Measurements from ENCODE around the gene SLC2A6.
A peak's percentile ranks its signal among the peaks of the same experiment; 100 is the strongest.

The SLC2A6 gene, protein sequence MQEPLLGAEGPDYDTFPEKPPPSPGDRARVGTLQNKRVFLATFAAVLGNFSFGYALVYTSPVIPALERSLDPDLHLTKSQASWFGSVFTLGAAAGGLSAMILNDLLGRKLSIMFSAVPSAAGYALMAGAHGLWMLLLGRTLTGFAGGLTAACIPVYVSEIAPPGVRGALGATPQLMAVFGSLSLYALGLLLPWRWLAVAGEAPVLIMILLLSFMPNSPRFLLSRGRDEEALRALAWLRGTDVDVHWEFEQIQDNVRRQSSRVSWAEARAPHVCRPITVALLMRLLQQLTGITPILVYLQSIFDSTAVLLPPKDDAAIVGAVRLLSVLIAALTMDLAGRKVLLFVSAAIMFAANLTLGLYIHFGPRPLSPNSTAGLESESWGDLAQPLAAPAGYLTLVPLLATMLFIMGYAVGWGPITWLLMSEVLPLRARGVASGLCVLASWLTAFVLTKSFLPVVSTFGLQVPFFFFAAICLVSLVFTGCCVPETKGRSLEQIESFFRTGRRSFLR

DNA sequence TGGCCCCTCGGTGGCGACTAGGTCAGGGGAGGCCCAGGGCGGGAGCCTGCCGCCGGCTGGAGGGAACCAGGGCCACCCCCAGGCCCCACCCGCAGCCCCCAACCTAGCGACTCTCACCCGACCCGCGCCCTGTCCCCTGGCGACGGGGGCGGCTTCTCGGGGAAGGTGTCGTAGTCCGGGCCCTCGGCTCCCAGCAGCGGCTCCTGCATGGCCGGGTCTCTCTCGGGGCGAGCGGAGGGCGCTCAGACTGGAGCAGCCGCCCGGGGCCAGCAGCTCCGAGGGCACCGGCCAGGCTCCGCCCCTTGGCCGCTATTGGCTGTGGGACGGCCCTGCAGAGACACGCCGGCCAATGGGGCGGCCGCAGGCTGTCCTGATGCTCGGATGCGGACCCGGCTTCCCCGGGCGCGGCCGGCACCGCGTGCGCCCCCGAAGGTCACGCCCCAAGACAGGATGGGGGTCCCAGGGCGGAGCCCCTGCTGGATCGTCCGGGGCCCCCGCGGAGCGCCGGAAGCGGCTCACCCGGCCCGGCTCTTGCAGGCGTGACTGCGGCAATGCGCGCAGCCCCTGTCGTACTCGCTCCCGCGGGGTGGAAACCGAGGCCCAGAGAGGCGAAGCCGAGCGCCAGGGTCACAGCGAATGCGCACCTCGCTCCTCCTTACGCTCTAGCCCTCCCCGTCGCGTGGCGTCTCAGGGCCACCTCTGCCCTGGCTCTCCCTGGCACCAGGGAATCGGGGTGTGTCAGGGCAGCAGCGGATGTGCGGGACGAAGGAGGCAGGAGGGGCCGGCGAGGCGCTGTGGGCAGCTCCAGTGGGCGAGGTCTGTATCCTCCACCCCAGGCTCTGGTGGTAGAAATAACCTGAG is at the start of gene SLC2A6:
Gene SLC2A6, minus strand, starts transcription at position 249 of the 861 bp plus-strand sequence. Its CDS starts 40 bp downstream, at position 209.
- peak; percentile 83 to 84 for DNase-seq

DNA sequence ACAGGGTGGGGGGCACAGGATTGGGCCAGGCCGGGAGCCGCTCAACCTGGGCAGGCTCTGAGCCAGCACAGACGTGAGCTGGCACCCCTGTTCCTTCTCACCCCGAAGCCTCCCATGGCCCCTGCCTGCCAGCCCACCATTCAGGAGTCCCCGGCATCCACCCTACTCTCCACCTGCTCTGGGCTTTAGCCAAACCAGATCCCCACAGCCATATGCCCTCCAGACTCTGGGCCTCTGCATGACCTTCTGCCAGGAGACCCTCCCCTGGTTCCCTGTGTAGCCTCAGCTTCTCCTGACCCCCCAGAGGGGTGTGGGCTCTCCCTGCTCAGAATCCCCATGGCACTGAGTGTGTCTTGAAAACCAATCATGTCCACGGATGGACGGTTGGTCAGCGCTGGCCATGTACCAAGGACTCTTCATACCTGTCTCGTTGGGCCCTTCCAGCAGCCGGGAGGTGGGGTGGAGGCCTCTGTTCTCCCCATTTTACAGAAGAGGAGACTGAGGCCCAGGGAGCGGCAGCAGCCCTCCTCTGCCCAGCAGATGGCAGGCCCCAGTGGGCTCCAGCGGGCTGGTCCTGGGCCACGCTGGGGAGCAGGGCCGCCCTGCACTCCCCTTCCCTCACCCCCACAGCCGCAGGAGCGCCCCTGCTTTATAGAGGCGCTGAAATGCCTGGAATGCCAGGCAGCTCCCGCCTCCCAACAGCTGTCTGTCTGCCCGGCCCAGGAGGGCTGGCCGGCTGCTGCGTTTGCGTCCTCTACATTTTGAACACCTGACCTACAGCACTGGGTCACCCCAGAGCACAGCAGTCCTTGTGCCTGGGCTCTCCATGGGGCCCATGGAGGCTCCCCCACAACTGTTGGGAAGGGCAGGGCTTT is 49.3 kb upstream of the SLC2A6 start:
- DNase-seq = no peak

DNA sequence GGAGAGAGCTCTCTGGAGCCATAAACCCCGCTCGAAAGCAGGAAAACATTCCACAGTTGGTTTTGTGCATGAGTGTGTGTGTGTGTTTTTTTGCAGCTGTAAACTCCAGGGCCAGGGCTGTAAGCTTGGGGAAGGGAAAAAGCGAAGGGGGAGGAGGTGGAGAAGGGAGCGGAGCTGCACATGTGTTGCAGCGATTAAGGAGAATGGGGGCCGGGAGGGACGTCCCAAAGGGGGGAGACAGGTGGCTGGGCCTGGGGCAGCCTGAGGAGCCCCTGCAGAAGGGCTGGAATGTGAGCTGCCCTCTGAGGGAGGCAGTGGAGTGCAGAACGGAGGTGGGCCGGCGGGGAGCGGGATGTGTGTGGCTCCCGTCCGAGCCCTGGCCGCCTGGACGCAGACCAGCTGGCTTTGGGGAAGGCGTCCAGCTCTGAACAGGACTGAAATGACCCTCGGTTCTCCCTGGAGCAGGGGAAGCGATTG is 48.6 kb upstream of the SLC2A6 start:
- no peak for DNase-seq

DNA sequence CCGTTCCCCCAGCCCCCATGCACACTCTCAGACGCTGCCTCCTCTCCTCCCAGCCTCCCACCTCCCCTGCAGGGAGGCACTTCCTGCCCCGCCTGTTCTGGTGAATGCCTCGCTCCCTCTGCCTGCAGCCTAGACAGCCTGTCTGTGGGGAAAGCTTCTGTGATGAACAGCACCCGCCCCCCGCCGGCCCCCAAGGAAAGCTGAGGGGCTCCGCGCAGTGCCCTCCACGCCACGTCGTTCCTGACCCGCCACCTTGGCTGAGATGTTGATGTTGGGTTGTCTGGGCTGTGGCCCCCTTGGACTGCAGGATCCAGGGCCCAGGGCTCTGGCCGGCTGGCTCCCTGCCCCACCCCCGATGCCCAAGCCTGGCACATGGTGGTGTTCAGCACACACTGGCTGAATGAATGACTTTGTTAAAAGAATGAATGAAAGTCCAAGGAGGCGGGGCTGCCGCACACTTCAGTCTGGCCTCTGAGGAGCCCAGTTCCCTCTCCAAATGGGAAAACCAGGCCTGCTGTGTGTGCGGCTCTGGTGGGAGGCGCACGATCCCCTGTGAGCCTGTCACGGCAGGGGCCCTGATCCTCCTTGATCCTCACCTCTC is 47.9 kb upstream of the SLC2A6 start:
- no peak for DNase-seq

DNA sequence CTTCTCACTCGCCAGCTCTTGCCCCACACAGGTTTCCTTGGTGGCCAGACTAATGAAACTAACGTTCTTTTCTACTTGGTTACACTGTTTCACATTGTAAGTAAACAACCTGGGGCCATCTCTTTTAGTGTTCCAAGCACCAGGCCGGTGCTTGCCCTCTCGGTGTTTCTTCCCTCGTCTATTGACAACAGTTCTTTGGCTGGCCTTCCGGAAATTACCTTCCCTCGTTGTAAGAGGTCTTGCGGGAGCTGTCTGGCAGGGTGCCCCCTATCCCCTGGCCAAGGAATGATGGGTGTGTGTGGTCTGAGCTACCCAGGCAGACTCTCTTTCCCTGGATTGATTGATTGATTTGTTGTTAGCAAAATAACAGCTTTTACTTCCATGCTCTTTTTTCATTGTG is 46.8 kb upstream of the SLC2A6 start:
- no peak for DNase-seq

DNA sequence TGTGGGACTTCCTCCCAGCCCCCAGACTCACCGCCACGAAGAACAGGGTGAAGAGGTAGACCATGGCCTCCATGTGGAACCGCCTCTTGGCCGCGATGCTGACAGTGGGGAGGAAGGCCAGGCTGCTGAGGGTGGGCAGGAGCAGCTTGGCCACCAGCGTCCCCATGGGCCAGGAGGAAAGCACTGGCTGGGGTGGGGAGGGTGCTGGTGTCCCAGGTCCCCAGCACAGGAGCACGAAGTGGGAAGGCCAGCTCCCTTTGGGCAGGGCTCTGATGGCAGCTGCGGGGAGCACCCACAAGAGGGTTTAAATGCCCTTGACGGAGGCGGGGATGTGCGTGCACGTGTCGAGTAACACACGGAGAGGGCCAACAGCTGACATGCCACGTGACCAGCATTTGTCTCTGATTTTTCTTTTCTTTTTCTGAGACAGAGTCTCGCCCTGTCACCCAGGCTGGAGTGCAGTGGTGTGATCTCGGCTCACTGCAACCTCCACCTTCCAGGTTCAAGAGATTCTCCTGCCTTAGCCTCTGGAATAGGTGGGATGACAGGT is 45.9 kb upstream of the SLC2A6 start, which contains the start of gene MYMK:
Gene MYMK, minus strand, starts transcription at position 281 of the 550 bp plus-strand sequence. Its CDS starts 115 bp downstream, at position 166.
- no peak for DNase-seq

DNA sequence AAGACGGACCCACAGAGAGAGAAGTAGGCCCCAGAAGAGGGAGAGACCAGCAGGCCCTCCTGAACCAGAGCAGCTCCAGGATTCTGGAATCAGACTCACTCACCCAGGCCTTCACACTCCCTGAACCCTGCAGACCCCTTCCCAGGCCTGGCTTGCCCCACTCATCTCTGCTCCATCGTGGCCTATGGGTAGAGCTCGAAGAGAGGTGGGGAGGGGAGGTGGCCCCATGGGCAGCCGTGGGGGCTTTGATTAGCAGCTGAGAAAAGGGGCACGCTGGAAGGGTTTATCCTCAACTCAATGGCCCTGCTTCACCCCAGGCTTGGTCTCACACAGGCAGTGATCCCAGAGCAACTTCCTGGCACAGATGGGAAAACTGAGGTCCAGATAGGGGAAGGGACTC is 45.2 kb upstream of the SLC2A6 start:
- no peak for DNase-seq

DNA sequence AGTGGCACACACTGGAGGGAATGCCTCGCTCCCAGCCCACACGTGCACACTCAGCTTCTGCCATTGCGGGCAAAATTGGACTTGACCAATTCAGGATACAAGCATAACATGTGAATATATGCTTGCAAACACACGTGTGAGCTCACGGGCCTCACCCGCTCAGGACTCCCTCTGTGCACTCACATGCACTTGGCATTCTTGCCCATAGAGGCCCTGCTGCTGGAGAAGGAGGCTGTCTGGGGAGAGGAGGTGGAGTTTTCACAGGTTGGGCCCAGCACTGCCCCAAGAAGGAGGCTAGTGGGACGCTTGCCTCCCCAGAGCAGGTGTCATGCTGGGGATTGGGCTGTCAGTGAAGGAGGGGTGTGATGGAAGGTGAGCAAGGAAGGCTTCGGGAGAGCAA is 44.2 kb upstream of the SLC2A6 start:
- no peak for DNase-seq

DNA sequence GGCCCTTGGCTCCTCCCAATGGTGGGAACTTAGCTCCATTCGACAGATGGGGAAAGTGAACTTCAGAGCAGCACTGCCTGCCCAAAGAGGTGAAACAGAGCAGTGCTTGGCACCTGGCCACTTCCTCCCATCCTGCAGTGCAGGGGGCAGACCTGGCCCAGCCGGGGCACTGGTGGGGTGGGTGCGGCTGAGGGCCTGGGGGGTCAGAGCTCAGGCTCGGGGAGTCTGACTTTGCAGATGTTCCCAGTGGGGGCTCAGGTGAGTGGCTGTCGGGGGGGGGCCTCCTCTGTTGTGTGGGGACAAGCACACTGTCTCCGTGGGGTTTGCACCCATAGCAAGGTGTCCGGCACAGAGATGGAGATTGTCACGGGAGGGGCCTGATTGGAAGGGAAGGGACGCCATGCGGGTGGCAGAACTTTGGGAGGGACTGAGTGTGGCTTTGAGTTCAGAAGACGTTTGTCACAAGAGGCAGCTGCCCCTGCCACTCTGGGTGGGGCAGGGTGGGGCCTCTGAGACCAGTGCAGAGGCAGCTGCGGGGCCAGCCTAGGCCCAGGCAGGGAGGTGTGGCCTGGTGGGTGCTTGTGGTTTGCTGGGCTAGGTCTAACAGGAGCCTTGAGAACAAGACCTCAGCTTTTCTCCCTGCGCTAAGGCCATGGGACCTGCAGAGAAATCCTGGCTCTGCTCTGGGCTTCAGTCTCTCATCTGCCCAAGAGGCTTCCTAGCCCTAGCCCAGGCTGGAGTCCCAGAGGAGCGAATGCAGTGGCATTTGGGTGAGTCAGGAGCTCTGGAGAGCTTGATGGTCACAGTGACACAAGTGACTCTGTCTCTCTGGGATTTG is 43.4 kb upstream of the SLC2A6 start:
- no peak for DNase-seq

DNA sequence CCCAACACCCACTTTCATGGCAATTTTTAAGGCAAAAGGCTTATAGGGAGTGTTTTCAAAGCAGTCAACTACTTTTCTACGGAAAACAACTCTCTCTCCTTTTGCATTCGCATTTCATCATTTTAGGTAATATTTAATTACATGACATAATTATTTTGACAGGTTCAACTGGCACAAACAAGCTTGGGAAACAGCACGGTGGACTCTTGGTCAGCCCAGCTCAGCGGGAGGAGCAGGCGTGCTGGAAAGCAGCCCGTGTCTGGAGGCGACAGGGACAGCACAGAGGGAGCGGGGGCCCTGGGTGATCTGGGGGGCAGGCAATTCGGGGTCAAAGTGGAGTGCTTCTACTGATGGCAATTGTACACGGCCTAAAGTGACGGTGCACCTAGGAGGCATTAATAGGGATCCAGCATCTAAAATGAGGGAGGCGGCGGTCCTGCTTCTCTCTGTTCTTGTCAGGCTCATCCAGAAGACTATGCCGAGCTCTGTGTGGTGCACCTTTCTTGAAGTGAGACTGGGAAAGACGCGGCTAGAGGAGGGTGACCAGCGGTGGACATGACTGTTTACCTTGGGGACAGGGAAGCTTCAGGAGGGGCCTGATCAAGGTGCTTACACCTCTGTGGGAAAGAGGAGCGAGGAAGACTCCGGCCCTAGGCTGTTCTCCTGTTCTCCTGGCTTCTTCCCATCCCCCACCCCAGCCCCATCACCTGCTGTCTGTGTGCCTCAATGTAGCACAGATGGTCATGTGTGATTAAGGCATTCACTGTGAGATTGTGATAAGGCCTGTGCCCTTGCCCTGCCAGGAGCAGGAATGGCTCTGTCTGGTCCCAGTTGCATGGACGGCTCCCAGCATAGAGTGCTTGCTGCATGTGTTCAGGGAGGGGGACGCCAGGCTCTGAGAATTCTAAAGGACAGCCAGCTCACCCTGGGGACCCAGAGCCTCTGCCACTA is 42.5 kb upstream of the SLC2A6 start:
- DNase-seq = no peak

DNA sequence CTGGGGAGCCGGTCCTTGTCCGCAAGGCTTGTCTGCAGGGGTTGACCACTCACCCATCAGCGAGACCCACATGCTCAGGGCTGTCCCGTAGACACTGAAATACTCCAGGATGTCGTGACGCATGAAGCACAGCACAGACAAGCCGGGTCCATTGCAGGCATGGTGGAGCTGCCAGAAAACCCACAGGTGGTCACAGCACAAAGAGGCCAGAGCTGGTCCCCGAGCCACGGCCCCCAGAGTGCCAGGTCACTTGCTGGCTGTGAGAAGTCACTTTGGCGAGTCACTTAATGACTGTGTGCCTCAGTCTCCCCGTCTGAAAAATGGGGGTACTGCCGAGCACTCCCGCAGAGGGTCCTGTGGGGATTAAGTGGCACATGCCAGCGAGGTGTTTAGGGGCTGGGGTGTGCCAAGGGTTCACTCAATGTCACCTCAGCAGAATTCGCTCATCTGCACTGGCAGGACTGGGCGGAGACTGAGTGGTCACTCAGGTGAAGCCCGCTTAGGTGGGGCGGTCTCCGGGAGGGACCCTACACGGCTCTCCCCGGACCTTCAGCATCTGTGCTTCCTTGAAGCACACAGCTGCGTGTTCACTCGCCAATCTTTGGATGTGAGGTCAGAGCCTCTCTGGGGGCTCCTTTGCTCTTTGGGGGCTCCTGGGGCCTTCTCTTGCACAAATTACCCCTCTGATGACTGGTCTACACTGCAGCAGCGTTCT is 41.4 kb upstream of the SLC2A6 start:
- no peak for DNase-seq

DNA sequence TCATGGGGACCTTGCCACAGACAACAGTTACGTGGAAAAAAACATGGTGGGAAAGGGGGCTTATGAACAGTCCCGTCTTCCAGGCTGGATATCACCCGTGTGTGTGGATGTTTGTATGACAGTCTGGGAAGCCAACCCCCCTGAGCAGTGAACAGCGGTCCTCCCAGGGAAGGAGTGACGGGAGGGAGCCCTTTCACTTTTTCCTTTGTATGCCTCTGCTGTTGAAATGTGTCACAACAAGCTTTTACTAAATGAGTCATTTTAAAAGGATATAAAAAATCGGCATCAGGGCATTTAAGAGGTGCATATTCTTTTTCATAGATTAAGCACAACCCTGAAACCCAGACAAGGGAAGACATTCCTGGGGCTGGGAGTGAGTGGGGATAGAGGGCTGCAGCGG is 40.8 kb upstream of the SLC2A6 start:
- no peak for DNase-seq

DNA sequence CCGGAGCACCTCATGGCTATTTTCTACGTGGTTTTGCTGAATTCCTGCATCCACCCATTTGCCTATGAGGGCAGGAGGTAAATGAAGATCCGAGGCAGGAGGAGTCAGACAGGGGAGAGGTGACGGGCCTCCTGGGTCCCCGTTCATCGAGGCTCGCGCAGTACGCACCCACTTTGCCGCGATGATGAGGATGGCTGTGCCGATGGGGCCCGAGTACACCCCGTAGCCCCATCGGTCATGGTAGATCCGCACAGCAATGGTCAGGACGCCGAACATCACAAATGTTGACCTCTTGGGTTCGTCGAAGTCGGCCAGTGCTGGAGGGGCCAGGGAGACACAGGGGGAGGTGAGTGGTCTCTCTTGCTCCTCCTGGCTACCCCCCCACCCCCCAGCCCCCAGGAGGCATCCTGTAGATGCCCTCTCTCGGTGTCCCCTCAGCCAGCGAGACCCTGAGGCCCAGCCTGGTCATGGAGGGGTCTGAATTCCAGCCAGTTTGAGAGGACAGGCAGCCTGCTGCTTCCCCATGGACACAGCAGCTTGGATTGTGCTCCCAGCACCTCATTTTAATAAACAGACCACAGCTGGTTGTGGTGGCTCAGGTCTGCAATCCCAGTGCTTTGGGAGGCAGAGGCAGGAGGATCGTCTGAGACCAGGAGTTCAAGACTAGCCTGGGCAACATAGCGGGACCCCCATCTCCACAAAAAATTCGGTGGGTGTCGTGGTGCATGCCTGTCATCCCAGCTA is 40.0 kb upstream of the SLC2A6 start:
- DNase-seq = no peak

DNA sequence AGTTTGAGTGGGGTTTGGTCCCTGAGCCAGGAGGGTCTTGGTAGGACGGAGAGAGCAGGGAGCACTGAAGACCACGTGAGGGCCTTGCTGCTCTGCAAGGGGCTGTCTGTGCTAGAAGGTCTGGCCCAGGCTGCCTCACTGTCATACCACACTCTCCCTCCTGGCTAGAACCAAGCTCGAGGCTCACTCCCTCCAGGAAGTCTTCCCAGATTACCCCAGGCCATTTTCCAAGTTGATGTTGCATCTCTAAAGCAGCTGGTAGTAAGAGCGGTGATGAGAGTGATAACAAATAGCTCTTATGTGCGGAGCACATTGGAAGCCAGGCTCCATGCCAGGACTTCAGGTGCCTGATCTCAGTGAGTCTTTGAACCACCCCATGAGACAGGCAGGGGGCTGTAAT is 39.3 kb upstream of the SLC2A6 start:
- no peak for DNase-seq

DNA sequence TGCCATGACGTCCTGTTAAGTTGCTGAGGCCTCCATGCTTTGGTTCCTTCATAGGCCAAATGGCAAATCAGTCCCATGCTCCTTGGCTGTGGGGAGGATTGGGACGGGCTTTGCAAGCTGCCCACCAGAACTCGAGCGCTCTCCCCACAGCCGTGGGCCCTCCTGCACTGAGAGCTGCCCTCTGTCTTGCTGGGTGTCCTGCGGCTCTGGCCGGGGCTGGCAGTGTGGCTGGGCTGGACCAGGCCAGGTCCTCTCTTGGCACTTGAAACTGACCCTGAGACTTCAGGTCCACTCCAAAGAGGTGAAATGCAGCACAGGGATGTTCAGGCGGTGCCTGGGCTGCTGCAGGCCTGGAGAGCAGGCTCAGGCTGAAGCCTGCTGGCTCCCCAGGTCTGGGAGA is 38.8 kb upstream of the SLC2A6 start:
- DNase-seq = no peak

DNA sequence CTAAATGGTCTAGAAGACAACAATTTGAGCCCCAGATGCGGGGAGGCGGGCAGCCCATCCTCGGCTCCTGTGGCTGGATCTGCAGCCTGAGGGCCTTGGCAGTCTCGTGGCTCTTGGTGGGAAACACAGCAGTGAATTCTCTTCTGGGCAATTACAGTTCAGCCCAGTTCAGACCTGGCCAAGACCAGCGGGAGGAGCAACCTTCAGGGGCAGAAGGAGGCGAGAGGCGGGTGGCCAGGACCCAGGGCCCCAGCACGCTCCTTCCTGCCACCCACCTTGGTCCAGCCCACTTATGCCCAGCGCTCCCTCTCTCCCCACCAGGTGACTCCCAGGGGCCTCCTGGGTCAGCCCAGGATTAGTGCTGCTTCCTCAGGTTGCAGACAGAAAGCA is 38.1 kb upstream of the SLC2A6 start:
- DNase-seq = no peak

DNA sequence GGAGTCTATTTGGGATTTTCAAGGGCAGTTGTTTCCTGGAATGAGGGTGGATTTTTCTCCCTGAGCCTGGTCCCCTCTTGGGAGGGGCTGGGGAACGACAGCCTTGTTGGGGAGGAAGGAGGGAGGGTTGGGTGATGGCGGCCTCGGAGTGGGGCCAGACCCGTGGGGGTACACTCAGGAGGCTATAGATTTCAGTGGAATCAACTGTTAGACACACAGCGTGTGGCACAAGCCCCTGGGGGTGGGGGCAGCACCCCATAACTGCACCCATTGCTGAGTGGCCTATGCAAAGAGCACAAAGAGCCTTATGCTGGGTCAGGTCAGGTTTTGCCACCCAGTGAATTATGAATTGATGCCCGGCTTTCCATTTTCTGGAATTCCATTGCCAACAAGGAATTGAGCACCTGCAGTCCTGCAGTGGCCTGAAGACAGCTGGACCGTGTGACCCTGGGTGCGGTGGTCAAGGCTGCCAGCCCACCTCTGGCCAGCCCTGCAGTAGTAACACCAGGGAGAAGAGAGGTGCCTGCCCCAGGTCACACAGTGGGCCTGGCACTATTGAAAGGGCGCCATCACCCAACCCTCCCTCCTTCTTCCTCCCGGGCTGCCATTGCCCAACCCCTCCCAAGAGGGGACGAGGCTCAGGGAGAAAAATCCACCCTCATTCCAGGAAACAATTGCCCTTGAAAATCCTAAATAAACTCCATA is 37.5 kb upstream of the SLC2A6 start:
- no peak for DNase-seq
